CD1c-positive myeloid dendritic cell (primary cell): ENCODE measurements around the gene ECT2L.
A peak's percentile ranks its signal among the peaks of the same experiment; 100 is the strongest.

Experiments
- DNase-seq: peaks from one replicate; pipeline ENCODE4 v3.0.0-alpha.2; 2016; ENCODE audit errors: extremely low spot score

Gene ECT2L

GRCh38 chr6:138803861-138804260 lies 8.0 kb downstream of the ECT2L start:
- DNase-seq = no peak

GRCh38 chr6:138805016-138805765 lies 9.3 kb downstream of the ECT2L start:
- DNase-seq = no peak

GRCh38 chr6:138806889-138807288 lies 11.0 kb downstream of the ECT2L start:
- DNase-seq = peak; percentile 19

- DNase-seq = no peak
Observed at GRCh38 chr6:138809677-138810076, 13.8 kb downstream of the ECT2L start.

GRCh38 chr6:138811866-138812265 lies 16.0 kb downstream of the ECT2L start:
- DNase-seq = peak; percentile 15

GRCh38 chr6:138814179-138814834 lies 18.4 kb downstream of the ECT2L start:
- no peak for DNase-seq

GRCh38 chr6:138815221-138815620 lies 19.3 kb downstream of the ECT2L start:
- DNase-seq = no peak

GRCh38 chr6:138815797-138816528 lies 20.1 kb downstream of the ECT2L start:
- DNase-seq = peak; percentile 65

- no peak for DNase-seq
Observed at GRCh38 chr6:138817799-138818198, 21.9 kb downstream of the ECT2L start.

- DNase-seq = peak; percentile 25
Observed at GRCh38 chr6:138818496-138819194, 22.8 kb downstream of the ECT2L start.

GRCh38 chr6:138821519-138821918 lies 25.6 kb downstream of the ECT2L start:
- DNase-seq = no peak

GRCh38 chr6:138824482-138825144 lies 28.7 kb downstream of the ECT2L start:
- no peak for DNase-seq

- DNase-seq = no peak
Observed at GRCh38 chr6:138830248-138830647, 34.4 kb downstream of the ECT2L start.

- no peak for DNase-seq
Observed at GRCh38 chr6:138832182-138832581, 36.3 kb downstream of the ECT2L start.

GRCh38 chr6:138833816-138834539 lies 38.1 kb downstream of the ECT2L start:
- DNase-seq = no peak

GRCh38 chr6:138837246-138837645 lies 41.4 kb downstream of the ECT2L start:
- no peak for DNase-seq

GRCh38 chr6:138844192-138844591 lies 48.3 kb downstream of the ECT2L start:
- DNase-seq = no peak

GRCh38 chr6:138847884-138848283 lies 52.0 kb downstream of the ECT2L start:
- DNase-seq = no peak

- no peak for DNase-seq
Observed at GRCh38 chr6:138848461-138848860, 52.6 kb downstream of the ECT2L start.

GRCh38 chr6:138849791-138850190 lies 53.9 kb downstream of the ECT2L start:
- peak; percentile 40 for DNase-seq

GRCh38 chr6:138856654-138857053 lies 60.8 kb downstream of the ECT2L start:
- no peak for DNase-seq
